Stomach (tissue), 9 donors: ENCODE measurements around the gene COL27A1. TPM values are rescaled to one million over a fixed set of nuclear protein-coding genes. Genes with fewer than 3 reads are reported as not detected.

Experiments
- DNase-seq, 2 donors: peaks; one replicate each; pipeline versions ENCODE4 v3.0.0 to v3.0.0-alpha.2; 2013 to 2019
- H3K27ac ChIP-seq, 5 donors: fragments of 200-600 bp in 4 of 5; sonication (generic) in 4 of 5; one replicate each; pipeline ENCODE4 v1.5.1; 2013 to 2019; ENCODE audit warnings: mild to moderate bottlenecking in 1 of 5, moderate library complexity in 1 of 5
- H3K27me3 ChIP-seq, 3 donors: fragments of 200-600 bp; sonication (generic); one replicate each; pipeline ENCODE4 v1.5.1; 2017 to 2019; ENCODE audit warnings: mixed run types in 1 of 3
- H3K36me3 ChIP-seq, 4 donors: fragments of 200-600 bp; sonication (generic); 1 replicate in 3 of 4; 2 replicates in 1 of 4; pipeline ENCODE4 v1.5.1; 2016 to 2019
- H3K4me1 ChIP-seq, 4 donors: fragments of 200-600 bp; sonication (generic); one replicate each; pipeline ENCODE4 v1.5.1; 2016 to 2019
- H3K4me3 ChIP-seq, 4 donors: fragments of 200-600 bp; sonication (generic) in 3 of 4; one replicate each; pipeline ENCODE4 v1.5.1; 2016 to 2019; ENCODE audit warnings: mild to moderate bottlenecking in 1 of 4
- H3K9me3 ChIP-seq, 4 donors: fragments of 200-600 bp; sonication (generic); one replicate each; pipeline ENCODE4 v1.5.1; 2016 to 2019
- CTCF ChIP-seq, 7 experiments: fragments of 450-650 bp in 4 of 7; fragments of 200-600 bp in 3 of 7; sonication (generic) in 3 of 7; IDR thresholded peaks; one replicate each; pipeline ENCODE4 v1.5.1; 2016 to 2019; ENCODE audit warnings: antibody characterized with exemption in 7 of 7, control low read depth in 2 of 7, mild to moderate bottlenecking in 1 of 7
- EP300 ChIP-seq: sonication (generic); formaldehyde crosslinking; IDR thresholded peaks from one replicate; pipeline ENCODE4 v1.6.1; 2017; ENCODE audit warnings: antibody characterized with exemption
- POLR2A ChIP-seq, 4 donors: fragments of 450-650 bp; IDR thresholded peaks; one replicate each; pipeline ENCODE4 v1.6.1; 2016; ENCODE audit warnings: antibody characterized with exemption in 4 of 4, control low read depth in 2 of 4, mild to moderate bottlenecking in 1 of 4, moderate library complexity in 1 of 4
- POLR2AphosphoS5 ChIP-seq, 3 donors: sonication (generic); formaldehyde crosslinking; IDR thresholded peaks; one replicate each; pipeline ENCODE4 v1.6.1; 2016; ENCODE audit warnings: antibody characterized with exemption in 3 of 3
- WGBS, 5 donors: extraction: QIAGEN DNeasy Blood & Tissue Kit in 3 of 5; methylation state at CpG; one replicate each; pipeline versions ENCODE4 v1.1.5 to v1.1.7; 2013 to 2018; 5-methylcytosine and 5-hydroxymethylcytosine counted together
- intact Hi-C: fragments of 100-400 bp; cut with DNase I; formaldehyde crosslinking; loops from one replicate; pipeline ENCODE4 v1.15.1; 2023; ENCODE audit warnings: low total_unique reads
- polyA plus RNA-seq, 3 donors: library from polyadenylated mRNA; stranded (reverse); fragments of 200-250 nt; gene quantifications; one replicate each; pipeline ENCODE4 v1.2.3, GENCODE V29; 2013
- total RNA-seq, 5 donors: library from RNA; depleted of rRNA; stranded (reverse); fragments of >200 nt; gene quantifications; one replicate each; pipeline versions ENCODE4 v1.1.0 to v1.2.3, GENCODE V29; 2014 to 2016
- donor health status: healthy with polysubstance abuse.
- donor health status: Bipolar disorder and iron deficiency.
- donor health status: healthy.

Gene COL27A1
- total and polyA plus RNA-seq, 8 donors, result 2.9 to 26.3 (median 8.2) TPM

- H3K27me3 ChIP-seq, result no peaks in the 10 kb centered on the region
- intact Hi-C loops, result no loop called here
- no peaks in the 10 kb centered on the region for H3K9me3 ChIP-seq
- no peaks in the 10 kb centered on the region for H3K36me3 ChIP-seq
- H3K4me3 ChIP-seq, result no peak overlapping the region
- TF ChIP-seq POLR2A (IDR thresholded peaks at IDR 0.05) (no peak), EP300 (no peak), CTCF (IDR thresholded peaks at IDR 0.05) (no peak), POLR2AphosphoS5 (IDR thresholded peaks at IDR 0.05) (no peak)
- H3K4me1 ChIP-seq, result peaks cover 0 to 12% (median 0%) of the 10 kb centered on the region in 4 donors
- 89 to 95% (median 91%) methylated on average over 6 of the region's 6 CpGs for WGBS, 5 donors
- no peak for DNase-seq
- no peak overlapping the region for H3K27ac ChIP-seq
Observed at GRCh38 chr9:114231273-114231672, 75.9 kb downstream of the COL27A1 start.

GRCh38 chr9:114231719-114232449 is 76.5 kb downstream of the COL27A1 start:
- Histone ChIP-seq H3K9me3 (no peaks in the 10 kb centered on the region), H3K36me3 (no peaks in the 10 kb centered on the region), H3K27ac (no peak overlapping the region), H3K4me3 (no peak overlapping the region), H3K4me1 (peaks cover 0 to 12% (median 0%) of the 10 kb centered on the region in 4 donors), H3K27me3 (no peaks in the 10 kb centered on the region)
- DNase-seq, result no peak
- intact Hi-C loops, result no loop called here
- WGBS, 5 donors, result 80 to 86% (median 81%) methylated on average over 12 of the region's 12 CpGs
- no peak for TF ChIP-seq EP300

- peak in 1 of 2 donors; percentile 86 for DNase-seq
- intact Hi-C loops, result no loop called here
- Histone ChIP-seq H3K36me3 (no peaks in the 10 kb centered on the region), H3K4me1 (peaks cover 0 to 17% (median 2%) of the 10 kb centered on the region in 4 donors), H3K9me3 (no peaks in the 10 kb centered on the region), H3K27ac (peak overlapping the region in 1 of 5 donors; percentile 54), H3K4me3 (no peak overlapping the region), H3K27me3 (no peaks in the 10 kb centered on the region)
- TF ChIP-seq CTCF (IDR thresholded peaks at IDR 0.05) (no peak), POLR2AphosphoS5 (IDR thresholded peaks at IDR 0.05) (no peak), POLR2A (IDR thresholded peaks at IDR 0.05) (no peak), EP300 (no peak)
- WGBS, 5 donors, result 53 to 77% (median 68%) methylated on average over 10 of the region's 10 CpGs
Observed at GRCh38 chr9:114233491-114234185, 78.3 kb downstream of the COL27A1 start.

- no peak overlapping the region for H3K4me3 ChIP-seq
- WGBS, 5 donors, result 75 to 80% (median 77%) methylated on average over 16 of the region's 16 CpGs
- TF ChIP-seq POLR2AphosphoS5 (IDR thresholded peaks at IDR 0.05), result no peak
- no peak for TF ChIP-seq POLR2A (IDR thresholded peaks at IDR 0.05)
- DNase-seq, result no peak
- intact Hi-C loops, result no loop called here
- H3K9me3 ChIP-seq, result no peaks in the 10 kb centered on the region
- H3K27me3 ChIP-seq, result no peaks in the 10 kb centered on the region
- H3K36me3 ChIP-seq, result peaks cover 0 to 2% (median 0%) of the 10 kb centered on the region in 4 donors
- peaks cover 0 to 12% (median 5%) of the 10 kb centered on the region in 4 donors for H3K4me1 ChIP-seq
- no peak overlapping the region for H3K27ac ChIP-seq
Observed at GRCh38 chr9:114235033-114235661, 79.8 kb downstream of the COL27A1 start.

- DNase-seq, result no peak
- intact Hi-C loops, result no loop called here
- TF ChIP-seq EP300, result no peak
- TF ChIP-seq POLR2A (IDR thresholded peaks at IDR 0.05), result no peak
- no peak for TF ChIP-seq CTCF (IDR thresholded peaks at IDR 0.05)
- TF ChIP-seq POLR2AphosphoS5 (IDR thresholded peaks at IDR 0.05), result no peak
- H3K9me3 ChIP-seq, result no peaks in the 10 kb centered on the region
- WGBS, 5 donors, result 64 to 81% (median 74%) methylated on average over 9 to 12 of the region's 12 CpGs
- no peak overlapping the region for H3K4me3 ChIP-seq
- no peak overlapping the region for H3K27ac ChIP-seq
- peaks cover 0 to 3% (median 1%) of the 10 kb centered on the region in 4 donors for H3K36me3 ChIP-seq
- peaks cover 0 to 10% (median 5%) of the 10 kb centered on the region in 4 donors for H3K4me1 ChIP-seq
- H3K27me3 ChIP-seq, result no peaks in the 10 kb centered on the region
Observed at GRCh38 chr9:114236391-114237138, 81.2 kb downstream of the COL27A1 start.
